Brain microvascular endothelial cell (primary cell): Measurements from ENCODE around the gene CASP10.

Experiments used
- DNase-seq: peaks from one replicate; pipeline ENCODE4 v3.0.0-alpha.2; 2020
- H3K27ac ChIP-seq: fragments of 250-450 bp; sonication (Bioruptor Pico); 2 replicates; pipeline ENCODE4 v1.5.1; 2020; ENCODE audit warnings: mild to moderate bottlenecking, moderate library complexity
- H3K27me3 ChIP-seq: fragments of 250-450 bp; sonication (Bioruptor Pico); replicated peaks from 2 replicates; pipeline ENCODE4 v1.5.1; 2020; ENCODE audit warnings: mild to moderate bottlenecking
- H3K36me3 ChIP-seq: fragments of 250-450 bp; sonication (Bioruptor Pico); replicated peaks from 2 replicates; pipeline ENCODE4 v1.5.1; 2020; ENCODE audit warnings: mild to moderate bottlenecking
- H3K4me3 ChIP-seq: 2 replicates; pipeline ENCODE4 v1.5.1; 2011; ENCODE audit warnings: low read depth, mild to moderate bottlenecking, control low read depth, low read length, moderate library complexity
- in situ Hi-C: cut with HindIII; loops from 2 replicates; pipeline ENCODE4 v1.10.0; 2017; ENCODE audit warnings: low sequenced_read_pairs, low pct_ligation_motif_present
- TF ChIP-seq, protein P1 (sequence below): IDR thresholded peaks from 2 replicates; pipeline ENCODE4 v1.5.1; 2011; ENCODE audit warnings: low read depth, mild to moderate bottlenecking, moderate library complexity, low read length, control low read depth, inconsistent platforms; ENCODE audit errors: missing control alignments

The CASP10 gene

DNA sequence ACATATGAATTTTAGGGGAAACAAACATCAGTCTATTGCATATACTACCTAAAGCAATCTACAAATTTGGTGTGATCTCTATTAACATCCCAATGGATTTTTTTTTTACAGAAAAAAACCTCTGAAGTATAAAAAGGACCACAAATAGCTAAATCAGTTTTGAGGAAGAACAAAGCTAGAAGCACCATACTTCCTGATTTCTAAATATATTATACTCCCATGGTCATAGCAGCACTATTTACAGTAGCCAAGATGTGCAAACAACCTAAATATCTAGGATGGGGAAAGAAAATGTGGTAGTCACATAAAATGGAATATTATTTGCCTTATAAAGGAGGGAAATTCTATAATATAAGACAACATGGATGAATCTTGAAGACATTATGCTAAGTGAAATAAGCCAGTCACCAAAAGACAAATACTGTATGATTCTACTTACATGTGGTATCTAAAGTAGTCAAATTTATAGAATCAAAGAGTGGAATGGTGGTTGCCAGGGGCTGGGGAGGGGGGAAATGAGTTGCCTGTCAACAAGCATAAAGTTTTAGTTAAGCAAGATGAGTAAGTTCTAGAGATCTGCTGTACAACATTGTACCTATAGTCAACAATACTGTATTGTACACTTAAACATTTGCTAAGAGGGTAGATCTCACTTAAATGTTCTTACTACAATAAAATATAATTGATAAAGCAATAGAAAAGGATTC, 59.8 kb downstream of the CASP10 start:
- TF ChIP-seq, protein P1, sequence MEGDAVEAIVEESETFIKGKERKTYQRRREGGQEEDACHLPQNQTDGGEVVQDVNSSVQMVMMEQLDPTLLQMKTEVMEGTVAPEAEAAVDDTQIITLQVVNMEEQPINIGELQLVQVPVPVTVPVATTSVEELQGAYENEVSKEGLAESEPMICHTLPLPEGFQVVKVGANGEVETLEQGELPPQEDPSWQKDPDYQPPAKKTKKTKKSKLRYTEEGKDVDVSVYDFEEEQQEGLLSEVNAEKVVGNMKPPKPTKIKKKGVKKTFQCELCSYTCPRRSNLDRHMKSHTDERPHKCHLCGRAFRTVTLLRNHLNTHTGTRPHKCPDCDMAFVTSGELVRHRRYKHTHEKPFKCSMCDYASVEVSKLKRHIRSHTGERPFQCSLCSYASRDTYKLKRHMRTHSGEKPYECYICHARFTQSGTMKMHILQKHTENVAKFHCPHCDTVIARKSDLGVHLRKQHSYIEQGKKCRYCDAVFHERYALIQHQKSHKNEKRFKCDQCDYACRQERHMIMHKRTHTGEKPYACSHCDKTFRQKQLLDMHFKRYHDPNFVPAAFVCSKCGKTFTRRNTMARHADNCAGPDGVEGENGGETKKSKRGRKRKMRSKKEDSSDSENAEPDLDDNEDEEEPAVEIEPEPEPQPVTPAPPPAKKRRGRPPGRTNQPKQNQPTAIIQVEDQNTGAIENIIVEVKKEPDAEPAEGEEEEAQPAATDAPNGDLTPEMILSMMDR, result no peak
- in situ Hi-C loops, result no loop called here
- Histone ChIP-seq H3K27ac (no peak overlapping the region), H3K36me3 (no peaks in the 10 kb centered on the region), H3K4me3 (no peak overlapping the region), H3K27me3 (no peaks in the 10 kb centered on the region)
- DNase-seq, result no peak

DNA sequence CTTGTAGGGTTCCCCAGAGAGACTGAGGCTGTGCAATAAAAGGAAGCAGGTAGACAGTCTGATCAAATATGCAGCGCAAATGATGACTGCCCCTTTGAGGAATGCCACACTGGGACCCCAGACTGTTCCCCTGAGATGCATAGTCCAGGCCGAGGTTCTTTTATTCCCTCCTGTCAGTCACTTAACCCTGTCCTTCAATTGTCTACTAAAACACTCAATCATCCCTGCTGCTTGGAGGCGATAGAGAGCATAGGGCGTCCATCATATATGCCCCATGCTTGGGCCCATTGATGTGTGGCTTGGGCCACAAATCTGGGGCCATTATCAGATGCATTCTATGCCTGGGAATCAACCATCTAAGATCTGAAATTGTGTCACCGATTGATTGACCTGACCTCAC, 61.9 kb downstream of the CASP10 start:
- H3K27ac ChIP-seq, result no peak overlapping the region
- no peaks in the 10 kb centered on the region for H3K27me3 ChIP-seq
- in situ Hi-C loops, result no loop called here
- no peak for DNase-seq
- TF ChIP-seq, protein P1, result no peak
- no peaks in the 10 kb centered on the region for H3K36me3 ChIP-seq
- no peak overlapping the region for H3K4me3 ChIP-seq

DNA sequence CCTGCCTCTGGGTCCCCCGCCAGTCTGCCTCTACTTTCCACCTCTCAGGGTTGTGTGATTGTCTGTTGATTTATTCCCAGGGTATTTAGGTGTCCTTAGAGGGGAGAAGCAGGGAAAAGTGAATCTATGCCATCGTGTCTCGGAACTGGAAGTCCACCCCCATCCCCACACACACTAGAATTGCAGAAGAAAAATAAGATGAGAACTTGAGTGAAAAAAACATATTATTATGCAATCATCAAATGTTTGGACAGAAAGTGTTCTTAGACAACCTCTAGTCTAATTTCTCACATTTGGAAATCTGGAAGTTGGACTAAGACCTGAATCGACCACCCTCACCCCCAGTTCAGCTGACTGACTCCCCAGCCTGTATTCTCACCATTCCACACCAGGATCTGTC, 63.3 kb downstream of the CASP10 start:
- H3K4me3 ChIP-seq, result no peak overlapping the region
- in situ Hi-C loops, result no loop called here
- DNase-seq, result no peak
- H3K27ac ChIP-seq, result no peak overlapping the region
- TF ChIP-seq, protein P1, result no peak
- no peaks in the 10 kb centered on the region for H3K27me3 ChIP-seq
- no peaks in the 10 kb centered on the region for H3K36me3 ChIP-seq

DNA sequence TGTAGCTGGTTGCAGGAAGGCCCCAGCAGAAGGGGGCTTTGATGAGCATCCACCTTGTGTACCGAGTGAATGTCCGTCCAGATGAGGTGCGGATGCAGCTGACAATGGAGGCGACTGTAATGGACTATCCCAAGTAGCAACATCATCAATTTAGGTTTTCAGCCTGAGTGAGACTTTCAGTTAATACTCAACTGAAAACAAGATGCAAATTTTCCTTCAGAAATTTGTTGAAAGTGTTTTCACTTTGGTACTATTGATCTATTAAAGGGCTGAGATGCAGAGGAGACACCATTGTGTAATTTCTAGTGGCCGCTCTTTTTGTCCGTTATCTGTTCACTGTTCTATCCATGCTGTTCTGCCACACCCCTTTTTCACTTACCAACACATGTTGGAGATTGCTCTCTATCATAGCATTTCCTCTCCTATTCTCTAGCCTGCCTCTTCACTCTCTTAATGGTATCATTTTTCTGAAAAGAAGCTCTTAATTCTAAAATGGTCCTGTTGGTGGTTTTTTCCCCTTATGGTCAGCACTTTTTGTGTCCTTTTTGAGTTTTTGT, 65.4 kb downstream of the CASP10 start:
- in situ Hi-C loops, result no loop called here
- no peak overlapping the region for H3K4me3 ChIP-seq
- H3K27me3 ChIP-seq, result no peaks in the 10 kb centered on the region
- no peak for DNase-seq
- TF ChIP-seq, protein P1, result no peak
- no peaks in the 10 kb centered on the region for H3K36me3 ChIP-seq
- H3K27ac ChIP-seq, result no peak overlapping the region

DNA sequence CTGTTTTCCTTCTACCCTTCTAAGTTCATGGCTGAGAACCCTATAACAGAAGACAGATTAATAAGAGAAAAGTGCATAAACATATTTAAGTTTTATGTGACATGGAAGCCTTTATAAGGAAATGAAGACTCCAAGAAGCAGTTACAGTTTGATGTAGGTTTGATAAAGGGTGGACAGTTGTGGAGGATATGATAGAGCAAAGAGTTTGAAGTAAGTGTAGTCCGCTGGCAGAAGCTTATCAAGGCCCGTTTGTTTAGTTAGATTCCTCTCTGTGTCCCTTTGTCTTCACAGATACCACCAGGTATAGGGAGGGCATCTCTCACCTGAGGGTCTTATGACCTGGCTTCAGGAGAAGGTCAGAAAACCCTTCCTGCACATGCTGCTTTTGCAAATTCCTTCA, 66.9 kb downstream of the CASP10 start:
- no peak for DNase-seq
- no peaks in the 10 kb centered on the region for H3K36me3 ChIP-seq
- no peak overlapping the region for H3K27ac ChIP-seq
- H3K27me3 ChIP-seq, result no peaks in the 10 kb centered on the region
- TF ChIP-seq, protein P1, result no peak
- no peak overlapping the region for H3K4me3 ChIP-seq
- in situ Hi-C loops, result no loop called here

DNA sequence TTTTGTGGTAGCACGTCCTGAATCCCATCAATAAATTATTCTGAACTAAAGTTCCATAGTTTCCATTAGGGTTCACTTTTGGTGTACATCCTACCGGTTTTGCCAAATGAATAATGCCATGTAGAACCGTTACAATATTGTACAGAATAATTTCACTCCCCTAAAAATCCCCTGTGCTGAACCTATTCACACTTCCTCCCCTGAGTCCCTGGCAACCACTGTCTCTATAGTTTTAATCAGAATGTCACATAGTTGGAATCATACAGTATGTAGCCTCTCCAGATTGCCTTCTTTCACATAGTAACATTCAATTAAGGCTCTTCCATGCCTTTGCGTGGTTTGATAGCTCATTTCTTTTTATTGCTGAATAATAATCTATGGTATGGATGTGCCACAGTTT, 67.8 kb downstream of the CASP10 start:
- no peak overlapping the region for H3K27ac ChIP-seq
- in situ Hi-C loops, result no loop called here
- TF ChIP-seq, protein P1, result no peak
- no peaks in the 10 kb centered on the region for H3K27me3 ChIP-seq
- no peaks in the 10 kb centered on the region for H3K36me3 ChIP-seq
- H3K4me3 ChIP-seq, result no peak overlapping the region
- no peak for DNase-seq
